ENCODE data around the gene PIK3R3.

The PIK3R3 gene

GRCh38 chr1:45998020-45998617, 134.3 kb downstream of the PIK3R3 start:
- no peak for DNase-seq
- H3K36me3 ChIP-seq (ENCODE audit: control insufficient read depth, insufficient read depth, low read length) = no peaks in the 10 kb centered on the region
- H3K4me3 ChIP-seq (ENCODE audit: insufficient read depth, low read depth, low read length, poor library complexity, severe bottlenecking) = no peak overlapping the region
- H3K27ac ChIP-seq (ENCODE audit: insufficient read depth, low read length, poor library complexity, severe bottlenecking) = no peak overlapping the region
- H3K27me3 ChIP-seq (replicated peaks; ENCODE audit: control insufficient read depth, insufficient read depth, low read length, poor library complexity, severe bottlenecking) = no peaks in the 10 kb centered on the region
- no peaks in the 10 kb centered on the region for H3K9me3 ChIP-seq (ENCODE audit: control insufficient read depth, low read length)
- no peaks in the 10 kb centered on the region for H3K4me1 ChIP-seq (ENCODE audit: control insufficient read depth, insufficient read depth, low read length, poor library complexity, severe bottlenecking)

- Histone ChIP-seq H3K4me3 (ENCODE audit: insufficient read depth, low read depth, low read length, poor library complexity, severe bottlenecking) (no peak overlapping the region), H3K36me3 (ENCODE audit: control insufficient read depth, insufficient read depth, low read length) (no peaks in the 10 kb centered on the region), H3K27ac (ENCODE audit: insufficient read depth, low read length, poor library complexity, severe bottlenecking) (no peak overlapping the region), H3K4me1 (ENCODE audit: control insufficient read depth, insufficient read depth, low read length, poor library complexity, severe bottlenecking) (no peaks in the 10 kb centered on the region), H3K27me3 (replicated peaks; ENCODE audit: control insufficient read depth, insufficient read depth, low read length, poor library complexity, severe bottlenecking) (no peaks in the 10 kb centered on the region), H3K9me3 (ENCODE audit: control insufficient read depth, low read length) (no peaks in the 10 kb centered on the region)
- no peak for DNase-seq
Observed at GRCh38 chr1:45995298-45995697, 137.1 kb downstream of the PIK3R3 start.

- Histone ChIP-seq H3K4me1 (ENCODE audit: control insufficient read depth, insufficient read depth, low read length, poor library complexity, severe bottlenecking) (no peaks in the 10 kb centered on the region), H3K9me3 (ENCODE audit: control insufficient read depth, low read length) (no peaks in the 10 kb centered on the region), H3K27me3 (replicated peaks; ENCODE audit: control insufficient read depth, insufficient read depth, low read length, poor library complexity, severe bottlenecking) (no peaks in the 10 kb centered on the region), H3K4me3 (ENCODE audit: insufficient read depth, low read depth, low read length, poor library complexity, severe bottlenecking) (no peak overlapping the region), H3K27ac (ENCODE audit: insufficient read depth, low read length, poor library complexity, severe bottlenecking) (no peak overlapping the region), H3K36me3 (ENCODE audit: control insufficient read depth, insufficient read depth, low read length) (no peaks in the 10 kb centered on the region)
- no peak for DNase-seq
Observed at GRCh38 chr1:45994423-45994822, 138.0 kb downstream of the PIK3R3 start.

Data from effector memory CD4-positive, alpha-beta T cell (primary cell).